Measurements from ENCODE around the gene C3orf85.

The C3orf85 gene

GRCh38 chr3:109177908-109178307, 41.4 kb downstream of the C3orf85 start:
- Histone ChIP-seq H3K4me3 (ENCODE audit: low read depth, low read length) (no peak overlapping the region), H3K9me3 (no peaks in the 10 kb centered on the region; the same call in 1 of the 2 replicates), H3K4me1 (no peaks in the 10 kb centered on the region), H3K36me3 (no peaks in the 10 kb centered on the region), H3K27me3 (no peaks in the 10 kb centered on the region)
- no peak for DNase-seq
- TF ChIP-seq CTCF (IDR thresholded peaks at IDR 0.05; ENCODE audit: low read depth, low read length) = no peak

- no peak for TF ChIP-seq CTCF (IDR thresholded peaks at IDR 0.05; ENCODE audit: low read depth, low read length)
- no peaks in the 10 kb centered on the region for H3K4me1 ChIP-seq
- H3K9me3 ChIP-seq = no peaks in the 10 kb centered on the region; the same call in 1 of the 2 replicates
- H3K4me3 ChIP-seq (ENCODE audit: low read depth, low read length) = no peak overlapping the region
- DNase-seq = no peak
- no peaks in the 10 kb centered on the region for H3K36me3 ChIP-seq
- H3K27me3 ChIP-seq = no peaks in the 10 kb centered on the region
These were observed 42.2 kb downstream of the C3orf85 start for GRCh38 chr3:109178708-109179107.

GRCh38 chr3:109184726-109185125, 48.2 kb downstream of the C3orf85 start:
- Histone ChIP-seq H3K4me1 (no peaks in the 10 kb centered on the region), H3K4me3 (ENCODE audit: low read depth, low read length) (no peak overlapping the region), H3K27me3 (no peaks in the 10 kb centered on the region), H3K36me3 (no peaks in the 10 kb centered on the region), H3K9me3 (no peaks in the 10 kb centered on the region)
- no peak for TF ChIP-seq CTCF (IDR thresholded peaks at IDR 0.05; ENCODE audit: low read depth, low read length)
- DNase-seq = no peak

- Histone ChIP-seq H3K9me3 (no peaks in the 10 kb centered on the region), H3K27me3 (no peaks in the 10 kb centered on the region), H3K4me3 (ENCODE audit: low read depth, low read length) (no peak overlapping the region), H3K4me1 (no peaks in the 10 kb centered on the region), H3K36me3 (no peaks in the 10 kb centered on the region)
- DNase-seq = no peak
- TF ChIP-seq CTCF (IDR thresholded peaks at IDR 0.05; ENCODE audit: low read depth, low read length) = no peak
These were observed 50.9 kb downstream of the C3orf85 start for GRCh38 chr3:109187390-109187789.

GRCh38 chr3:109188741-109189140, 52.2 kb downstream of the C3orf85 start:
- H3K4me1 ChIP-seq = no peaks in the 10 kb centered on the region
- no peaks in the 10 kb centered on the region for H3K36me3 ChIP-seq
- no peaks in the 10 kb centered on the region for H3K9me3 ChIP-seq
- H3K4me3 ChIP-seq (ENCODE audit: low read depth, low read length) = no peak overlapping the region
- TF ChIP-seq CTCF (IDR thresholded peaks at IDR 0.05; ENCODE audit: low read depth, low read length) = no peak
- peak; percentile 7 for DNase-seq
- no peaks in the 10 kb centered on the region for H3K27me3 ChIP-seq

- H3K9me3 ChIP-seq = no peaks in the 10 kb centered on the region; the same call in 1 of the 2 replicates
- DNase-seq = no peak
- no peak for TF ChIP-seq CTCF (IDR thresholded peaks at IDR 0.05; ENCODE audit: low read depth, low read length)
- H3K36me3 ChIP-seq = no peaks in the 10 kb centered on the region
- H3K4me3 ChIP-seq (ENCODE audit: low read depth, low read length) = no peak overlapping the region
- no peaks in the 10 kb centered on the region for H3K27me3 ChIP-seq
- H3K4me1 ChIP-seq = no peaks in the 10 kb centered on the region
These were observed 54.9 kb downstream of the C3orf85 start for GRCh38 chr3:109191421-109191820.

All from BE2C (cell line).